Liver (tissue), 9 donors: ENCODE data around the gene DIABLO. TPM values are rescaled to one million over a fixed set of nuclear protein-coding genes. Genes with fewer than 3 reads are reported as not detected.
A peak's percentile ranks its signal among the peaks of the same experiment; 100 is the strongest.

Experiments
- DNase-seq: peaks from one replicate; pipeline ENCODE4 v3.0.0-alpha.2; 2017; ENCODE audit warnings: low spot score
- H3K27ac ChIP-seq, 2 donors: one replicate each; pipeline ENCODE4 v1.7.0; 2013; ENCODE audit warnings: inconsistent platforms in 2 of 2, low read length in 2 of 2, control low read depth in 1 of 2, low read depth in 1 of 2, mild to moderate bottlenecking in 1 of 2
- H3K27me3 ChIP-seq, 4 donors: one replicate each; pipeline versions ENCODE4 v1.6.1 to v1.7.0; 2013; ENCODE audit warnings: low read length in 3 of 4, inconsistent platforms in 1 of 4, mild to moderate bottlenecking in 1 of 4, moderate library complexity in 1 of 4; ENCODE audit not compliant: control insufficient read depth in 4 of 4, insufficient read depth in 4 of 4
- H3K36me3 ChIP-seq, 4 donors: one replicate each; pipeline versions ENCODE4 v1.6.1 to v1.7.0; 2013; ENCODE audit warnings: low read length in 3 of 4, mild to moderate bottlenecking in 3 of 4, low read depth in 1 of 4, moderate library complexity in 1 of 4; ENCODE audit not compliant: control insufficient read depth in 4 of 4, insufficient read depth in 3 of 4
- H3K4me1 ChIP-seq, 4 donors: one replicate each; pipeline versions ENCODE4 v1.6.1 to v1.7.0; 2013; ENCODE audit warnings: low read length in 3 of 4, mild to moderate bottlenecking in 3 of 4, moderate library complexity in 1 of 4; ENCODE audit not compliant: control insufficient read depth in 4 of 4, insufficient read depth in 4 of 4
- H3K4me3 ChIP-seq, 3 donors: one replicate each; pipeline versions ENCODE4 v1.6.1 to v1.7.0; 2013; ENCODE audit warnings: low read length in 3 of 3, control low read depth in 1 of 3, low read depth in 1 of 3, mild to moderate bottlenecking in 1 of 3
- H3K9ac ChIP-seq, 2 donors: one replicate each; pipeline ENCODE4 v1.7.0; 2013; ENCODE audit warnings: low read length in 2 of 2, mild to moderate bottlenecking in 2 of 2, moderate library complexity in 2 of 2, control low read depth in 1 of 2, low read depth in 1 of 2
- H3K9me3 ChIP-seq, 4 donors: one replicate each; pipeline versions ENCODE4 v1.6.1 to v1.7.0; 2013; ENCODE audit warnings: low read length in 3 of 4; ENCODE audit not compliant: control insufficient read depth in 4 of 4
- ATF3 ChIP-seq: IDR thresholded peaks from 2 replicates; pipeline ENCODE4 v1.6.1; 2016; ENCODE audit warnings: antibody characterized with exemption
- CTCF ChIP-seq: fragments of 150-350 bp; IDR thresholded peaks from 2 replicates; pipeline ENCODE4 v1.5.1; 2017; ENCODE audit warnings: improper control_type of control experiment, low read depth, low read length; ENCODE audit not compliant: missing input control
- EGR1 ChIP-seq, 2 donors: IDR thresholded peaks; 2 replicates each; pipeline ENCODE4 v1.6.1; 2016 to 2018; ENCODE audit warnings: antibody characterized with exemption in 2 of 2, low read depth in 2 of 2
- FOXA1 ChIP-seq: IDR thresholded peaks from 2 replicates; pipeline ENCODE4 v1.6.1; 2016; ENCODE audit warnings: antibody characterized with exemption
- FOXA2 ChIP-seq: IDR thresholded peaks from 2 replicates; pipeline ENCODE4 v1.6.1; 2016; ENCODE audit warnings: antibody characterized with exemption
- GABPA ChIP-seq, 2 donors: IDR thresholded peaks in 1 of 2; conservative IDR thresholded peaks in 1 of 2; 2 replicates each; pipeline ENCODE4 v1.6.1; 2016; ENCODE audit warnings: antibody characterized with exemption in 2 of 2, mild to moderate bottlenecking in 1 of 2, moderate library complexity in 1 of 2
- HNF4A ChIP-seq, 2 donors: conservative IDR thresholded peaks; 2 replicates each; pipeline ENCODE4 v1.6.1; 2016; ENCODE audit warnings: antibody characterized with exemption in 2 of 2, mild to moderate bottlenecking in 2 of 2
- HNF4G ChIP-seq: IDR thresholded peaks from 2 replicates; pipeline ENCODE4 v1.6.1; 2016; ENCODE audit warnings: antibody characterized with exemption
- JUND ChIP-seq, 2 donors: IDR thresholded peaks; 2 replicates each; pipeline ENCODE4 v1.6.1; 2016; ENCODE audit warnings: antibody characterized with exemption in 2 of 2
- MAX ChIP-seq: IDR thresholded peaks from 2 replicates; pipeline ENCODE4 v1.6.1; 2016; ENCODE audit warnings: antibody characterized with exemption
- NR2F2 ChIP-seq: IDR thresholded peaks from 2 replicates; pipeline ENCODE4 v1.6.1; 2016; ENCODE audit warnings: antibody characterized with exemption
- RAD21 ChIP-seq, 2 donors: IDR thresholded peaks; 2 replicates each; pipeline ENCODE4 v1.6.1; 2016; ENCODE audit warnings: antibody characterized with exemption in 2 of 2, mild to moderate bottlenecking in 2 of 2
- REST ChIP-seq: IDR thresholded peaks from 2 replicates; pipeline ENCODE4 v1.6.1; 2016; ENCODE audit warnings: antibody characterized with exemption, mild to moderate bottlenecking
- RXRA ChIP-seq, 2 donors: IDR thresholded peaks; 2 replicates each; pipeline ENCODE4 v1.6.1; 2017 to 2018; ENCODE audit warnings: antibody characterized with exemption in 2 of 2, mild to moderate bottlenecking in 1 of 2
- SP1 ChIP-seq: IDR thresholded peaks from 2 replicates; pipeline ENCODE4 v1.6.1; 2018; ENCODE audit warnings: antibody characterized with exemption, mild to moderate bottlenecking
- TAF1 ChIP-seq: conservative IDR thresholded peaks from 2 replicates; pipeline ENCODE4 v1.6.1; 2016; ENCODE audit warnings: antibody characterized with exemption, mild to moderate bottlenecking
- YY1 ChIP-seq: IDR thresholded peaks from 2 replicates; pipeline ENCODE4 v1.6.1; 2016; ENCODE audit warnings: antibody characterized with exemption, mild to moderate bottlenecking
- ZBTB33 ChIP-seq: IDR thresholded peaks from 2 replicates; pipeline ENCODE4 v1.6.1; 2016; ENCODE audit warnings: antibody characterized with exemption
- WGBS: extraction: QIAGEN DNeasy Blood & Tissue Kit; methylation state at CpG from one replicate; pipeline ENCODE4 v1.1.7; 2013; 5-methylcytosine and 5-hydroxymethylcytosine counted together
- polyA plus RNA-seq, 2 donors: library from polyadenylated mRNA; stranded (reverse) in 1 of 2; unstranded in 1 of 2; fragments of 200-250 nt in 1 of 2; fragments of >200 nt in 1 of 2; fragmentation: Nextera tagmentation in 1 of 2; extraction: Ambion mirVana in 1 of 2; gene quantifications; one replicate each; pipeline versions ENCODE4 v1.2.1 to v1.2.3, GENCODE V29; 2013 to 2015
- total RNA-seq, 2 donors: library from RNA; depleted of rRNA; stranded (reverse); fragments of >200 nt; gene quantifications; one replicate each; pipeline ENCODE4 v1.2.3, GENCODE V29; 2014
- donor health status: healthy.
- donor health status: healthy.
- donor health status: healthy.
- donor health status: healthy.
- donor health status: healthy.

DIABLO gene
- total and polyA plus RNA-seq, 4 donors = 20.4 to 34.4 (median 28.5) TPM

GRCh38 chr12:122205053-122205925 is 20.6 kb downstream of the DIABLO start:
- no peak for TF ChIP-seq TAF1
- Histone ChIP-seq H3K9ac (no peak overlapping the region), H3K4me3 (no peak overlapping the region), H3K36me3 (peaks cover 6 to 26% (median 15%) of the 10 kb centered on the region in 4 donors), H3K4me1 (peaks cover 9 to 20% (median 12%) of the 10 kb centered on the region in 4 donors), H3K27ac (no peak overlapping the region), H3K27me3 (peaks cover 0 to 4% (median 2%) of the 10 kb centered on the region in 4 donors), H3K9me3 (no peaks in the 10 kb centered on the region)
- no peak for DNase-seq
- WGBS = 46% methylated on average over 23 of the region's 23 CpGs

- no peak overlapping the region for H3K27ac ChIP-seq
- no peak overlapping the region for H3K9ac ChIP-seq
- peaks cover 9 to 20% (median 12%) of the 10 kb centered on the region in 4 donors for H3K4me1 ChIP-seq
- H3K4me3 ChIP-seq = peak overlapping the region in 1 of 3 donors; percentile 66
- no peak for TF ChIP-seq RAD21 (IDR thresholded peaks at IDR 0.05)
- TF ChIP-seq JUND (IDR thresholded peaks at IDR 0.05) = no peak
- TF ChIP-seq TAF1 = no peak
- TF ChIP-seq REST = no peak
- TF ChIP-seq ATF3 = no peak
- TF ChIP-seq HNF4A (conservative IDR thresholded peaks at IDR 0.05) = no peak
- TF ChIP-seq GABPA (IDR thresholded peaks at IDR 0.05 in 1 of 2, conservative IDR thresholded peaks at IDR 0.05 in 1 of 2) = no peak
- TF ChIP-seq EGR1 (IDR thresholded peaks at IDR 0.05; ENCODE audit: low read depth in 2 of 2) = no peak
- no peak for TF ChIP-seq FOXA1
- no peak for TF ChIP-seq YY1
- no peak for TF ChIP-seq SP1
- no peak for TF ChIP-seq FOXA2
- no peak for TF ChIP-seq CTCF
- no peak for TF ChIP-seq RXRA (IDR thresholded peaks at IDR 0.05)
- TF ChIP-seq NR2F2 = no peak
- TF ChIP-seq MAX = no peak
- no peak for TF ChIP-seq ZBTB33
- no peak for TF ChIP-seq HNF4G
- H3K27me3 ChIP-seq = peaks cover 0 to 4% (median 2%) of the 10 kb centered on the region in 4 donors
- peaks cover 3 to 19% (median 10%) of the 10 kb centered on the region in 4 donors for H3K36me3 ChIP-seq
- DNase-seq = no peak
- no peaks in the 10 kb centered on the region for H3K9me3 ChIP-seq
- WGBS = 14% methylated on average over 71 of the region's 71 CpGs
Observed at GRCh38 chr12:122204167-122205052, 21.4 kb downstream of the DIABLO start.
